ENCODE measurements around the gene IRF9. TPM values are rescaled to one million over a fixed set of nuclear protein-coding genes. Genes with fewer than 3 reads are reported as not detected.

The IRF9 gene
- total and polyA plus RNA-seq, 2 of the 13 experiments (the other 11 are each of a cell fraction or from before 2014, with no cell fraction given) = 14.9 to 49.7 TPM

DNA sequence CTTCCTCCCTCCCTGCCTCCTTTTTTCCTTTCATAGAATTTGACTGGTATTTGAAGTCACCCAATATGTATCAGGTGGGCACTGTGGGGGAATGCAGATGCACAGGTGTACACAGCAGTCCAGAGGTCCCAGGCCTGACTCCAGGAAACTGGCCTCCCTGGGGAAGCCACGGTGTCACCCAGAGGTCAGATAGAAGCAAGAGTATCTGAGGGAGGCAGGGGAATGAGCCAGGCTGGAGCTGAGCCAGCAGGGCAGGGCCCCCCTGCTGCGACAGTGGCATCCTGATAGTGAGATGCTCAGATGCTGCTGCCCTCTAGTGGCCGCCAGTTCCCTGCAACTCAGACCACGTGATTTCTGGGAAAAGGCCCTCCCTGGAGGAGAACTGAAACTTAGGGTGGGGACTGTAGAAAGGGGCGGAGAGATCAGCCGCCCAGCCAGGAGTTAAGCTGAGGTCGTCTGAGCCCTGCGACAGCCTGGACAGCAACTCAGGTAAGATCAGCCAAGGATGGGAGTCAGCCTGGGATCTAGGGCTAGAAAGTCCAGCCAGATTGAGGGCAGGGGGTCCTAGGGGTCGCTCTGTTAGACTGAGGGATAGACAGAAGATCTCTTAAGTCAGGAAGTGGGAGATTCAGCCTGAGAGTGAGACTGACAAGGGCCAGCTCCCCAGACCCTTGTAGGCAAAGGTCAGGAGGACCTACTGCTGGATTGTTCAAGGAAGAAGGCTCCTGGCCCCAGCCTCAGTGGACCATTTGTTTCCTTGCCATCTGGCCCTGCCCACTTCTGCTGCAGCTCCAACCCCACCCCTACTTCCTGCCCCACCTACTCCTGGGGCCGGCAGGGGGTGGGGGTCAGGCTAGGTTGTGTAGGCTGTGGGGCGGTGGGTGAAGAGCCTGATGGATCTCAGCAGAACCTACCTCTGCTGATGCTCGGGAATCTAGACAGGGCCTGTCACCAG is at the start of gene IRF9 (continued):
- TF ChIP-seq ZC3H13 (CRISPR knock-in tag; IDR thresholded peaks at IDR 0.05) (peak; percentile 97), E2F2 (CRISPR knock-in tag; IDR thresholded peaks at IDR 0.05; ENCODE audit: borderline replicate concordance) (peak; percentile 94), DNMT1 (CRISPR knock-in tag; IDR thresholded peaks at IDR 0.05) (no peak; the same call in 1 of the 2 replicates), SAP130 (CRISPR knock-in tag; IDR thresholded peaks at IDR 0.05; ENCODE audit: low read depth) (peak; percentile 100), DMTF1 (CRISPR knock-in tag; IDR thresholded peaks at IDR 0.05) (no peak), ZKSCAN1 (IDR thresholded peaks at IDR 0.05; ENCODE audit: low read length) (no peak; the same call in 1 of the 2 replicates), ZNF550 (CRISPR knock-in tag; IDR thresholded peaks at IDR 0.05; ENCODE audit: borderline replicate concordance) (peak; percentile 99), ZNF30 (CRISPR knock-in tag; IDR thresholded peaks at IDR 0.05) (no peak), SIX4 (CRISPR knock-in tag; IDR thresholded peaks at IDR 0.05) (peak; percentile 93), CBX2 (IDR thresholded peaks at IDR 0.05; ENCODE audit: low read depth, low read length) (no peak), CBX2 (CRISPR knock-in tag; IDR thresholded peaks at IDR 0.05; ENCODE audit: low read depth) (no peak), ERF (CRISPR knock-in tag; IDR thresholded peaks at IDR 0.05) (peak; percentile 100), LCORL (IDR thresholded peaks at IDR 0.05) (no peak; the same call in 1 of the 2 replicates), LCORL (CRISPR knock-in tag; IDR thresholded peaks at IDR 0.05) (peak; percentile 99), ZFAT (CRISPR knock-in tag; conservative IDR thresholded peaks at IDR 0.05) (no peak), GABPB1 (CRISPR knock-in tag; IDR thresholded peaks at IDR 0.05) (peak; percentile 88), ZNF639 (CRISPR knock-in tag; conservative IDR thresholded peaks at IDR 0.05) (peak; percentile 92)
- TF ChIP-seq, protein P1, sequence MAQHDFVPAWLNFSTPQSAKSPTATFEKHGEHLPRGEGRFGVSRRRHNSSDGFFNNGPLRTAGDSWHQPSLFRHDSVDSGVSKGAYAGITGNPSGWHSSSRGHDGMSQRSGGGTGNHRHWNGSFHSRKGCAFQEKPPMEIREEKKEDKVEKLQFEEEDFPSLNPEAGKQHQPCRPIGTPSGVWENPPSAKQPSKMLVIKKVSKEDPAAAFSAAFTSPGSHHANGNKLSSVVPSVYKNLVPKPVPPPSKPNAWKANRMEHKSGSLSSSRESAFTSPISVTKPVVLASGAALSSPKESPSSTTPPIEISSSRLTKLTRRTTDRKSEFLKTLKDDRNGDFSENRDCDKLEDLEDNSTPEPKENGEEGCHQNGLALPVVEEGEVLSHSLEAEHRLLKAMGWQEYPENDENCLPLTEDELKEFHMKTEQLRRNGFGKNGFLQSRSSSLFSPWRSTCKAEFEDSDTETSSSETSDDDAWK (CRISPR knock-in tag; IDR thresholded peaks at IDR 0.05) = no peak
- TF ChIP-seq, protein P2, sequence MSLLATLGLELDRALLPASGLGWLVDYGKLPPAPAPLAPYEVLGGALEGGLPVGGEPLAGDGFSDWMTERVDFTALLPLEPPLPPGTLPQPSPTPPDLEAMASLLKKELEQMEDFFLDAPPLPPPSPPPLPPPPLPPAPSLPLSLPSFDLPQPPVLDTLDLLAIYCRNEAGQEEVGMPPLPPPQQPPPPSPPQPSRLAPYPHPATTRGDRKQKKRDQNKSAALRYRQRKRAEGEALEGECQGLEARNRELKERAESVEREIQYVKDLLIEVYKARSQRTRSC (CRISPR knock-in tag; IDR thresholded peaks at IDR 0.05; ENCODE audit: low read depth) = no peak
- TF ChIP-seq, protein P3, sequence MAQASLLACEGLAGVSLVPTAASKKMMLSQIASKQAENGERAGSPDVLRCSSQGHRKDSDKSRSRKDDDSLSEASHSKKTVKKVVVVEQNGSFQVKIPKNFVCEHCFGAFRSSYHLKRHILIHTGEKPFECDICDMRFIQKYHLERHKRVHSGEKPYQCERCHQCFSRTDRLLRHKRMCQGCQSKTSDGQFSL (CRISPR knock-in tag; IDR thresholded peaks at IDR 0.05) = peak; percentile 81; the same call in 1 of the 2 replicates
- TF ChIP-seq, protein P4, sequence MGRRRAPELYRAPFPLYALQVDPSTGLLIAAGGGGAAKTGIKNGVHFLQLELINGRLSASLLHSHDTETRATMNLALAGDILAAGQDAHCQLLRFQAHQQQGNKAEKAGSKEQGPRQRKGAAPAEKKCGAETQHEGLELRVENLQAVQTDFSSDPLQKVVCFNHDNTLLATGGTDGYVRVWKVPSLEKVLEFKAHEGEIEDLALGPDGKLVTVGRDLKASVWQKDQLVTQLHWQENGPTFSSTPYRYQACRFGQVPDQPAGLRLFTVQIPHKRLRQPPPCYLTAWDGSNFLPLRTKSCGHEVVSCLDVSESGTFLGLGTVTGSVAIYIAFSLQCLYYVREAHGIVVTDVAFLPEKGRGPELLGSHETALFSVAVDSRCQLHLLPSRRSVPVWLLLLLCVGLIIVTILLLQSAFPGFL (CRISPR knock-in tag; IDR thresholded peaks at IDR 0.05) = 0 out of 2 replicates have a peak, but pooled peaks have one; percentile 79

Measured in HepG2 (cell line).